Activated CD4-positive, alpha-beta T cell treated with anti-CD3 and anti-CD28 coated beads, Interleukin-2, amount 50 U/mL, for 16 hours (primary cell): ENCODE measurements around the gene CFP.

Source experiments
- DNase-seq: peaks from one replicate; pipeline ENCODE4 v3.0.0-alpha.2; 2020

Gene CFP

DNA sequence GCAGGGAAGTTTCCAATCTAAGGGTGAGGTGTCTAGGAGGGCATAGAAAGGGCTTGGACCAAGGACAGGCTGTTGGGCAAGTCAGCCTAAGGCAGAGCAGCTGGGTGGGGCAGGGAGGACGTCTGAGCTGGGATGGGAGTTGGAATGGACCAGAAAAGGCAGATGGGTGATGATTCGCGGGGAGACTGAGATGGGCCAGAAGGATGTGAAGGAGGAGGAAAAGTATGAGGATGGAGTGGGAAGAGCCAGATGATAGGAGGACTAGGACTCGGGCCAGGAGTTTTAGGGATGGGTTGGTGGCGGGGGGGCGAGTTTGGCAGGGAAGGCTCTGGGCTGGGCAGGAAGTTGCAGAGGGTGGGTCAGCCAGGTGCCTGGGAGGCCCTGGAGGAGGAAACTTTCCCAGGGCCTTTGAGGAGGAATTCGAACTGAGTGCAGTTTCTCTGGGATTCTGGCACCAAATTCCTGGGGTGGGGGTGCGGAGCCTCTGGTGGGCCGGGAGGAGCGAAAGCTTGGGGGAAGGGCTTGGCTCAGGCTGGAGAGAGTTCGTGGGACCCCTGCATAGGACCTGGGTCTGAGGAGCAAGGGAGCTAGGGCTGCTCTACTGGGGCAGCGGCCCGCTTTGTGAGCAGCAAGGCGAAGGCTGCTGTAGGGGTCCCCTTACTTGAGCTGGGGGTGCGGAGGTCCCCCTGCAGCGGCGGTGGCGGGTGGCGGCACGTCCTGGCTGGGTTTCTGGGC lies 56.2 kb downstream of the CFP start:
- no peak for DNase-seq
